GM12874 (cell line): ENCODE measurements around the gene IL22RA2.
A peak's percentile ranks its signal among the peaks of the same experiment; 100 is the strongest.

Experiments used
- TF ChIP-seq, protein P1 (sequence below): IDR thresholded peaks from 2 replicates; pipeline ENCODE4 v1.5.1; 2011; ENCODE audit warnings: low read depth, mild to moderate bottlenecking, control low read depth, low read length, moderate library complexity; ENCODE audit not compliant: insufficient read depth

IL22RA2 gene

DNA sequence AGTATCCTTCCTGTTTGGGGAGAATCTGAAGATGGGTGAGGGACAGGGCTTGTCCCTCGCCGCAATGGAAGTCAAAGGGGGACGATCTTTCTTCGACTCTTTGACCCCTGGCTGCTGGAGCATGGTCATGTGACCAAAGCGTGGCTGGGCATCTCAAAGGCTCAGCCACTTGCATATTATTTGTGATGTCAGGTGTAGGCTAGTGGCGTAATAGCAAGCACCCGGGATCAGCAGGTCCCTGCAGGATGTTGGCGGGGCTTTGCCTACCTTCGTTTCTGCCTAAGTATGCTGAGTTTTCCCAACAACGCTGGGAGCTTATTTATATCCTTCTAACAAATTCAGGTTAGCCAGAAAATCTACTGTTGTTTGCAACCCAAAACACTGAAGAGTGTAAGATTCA lies 78.4 kb downstream of the IL22RA2 start:
- TF ChIP-seq, protein P1, sequence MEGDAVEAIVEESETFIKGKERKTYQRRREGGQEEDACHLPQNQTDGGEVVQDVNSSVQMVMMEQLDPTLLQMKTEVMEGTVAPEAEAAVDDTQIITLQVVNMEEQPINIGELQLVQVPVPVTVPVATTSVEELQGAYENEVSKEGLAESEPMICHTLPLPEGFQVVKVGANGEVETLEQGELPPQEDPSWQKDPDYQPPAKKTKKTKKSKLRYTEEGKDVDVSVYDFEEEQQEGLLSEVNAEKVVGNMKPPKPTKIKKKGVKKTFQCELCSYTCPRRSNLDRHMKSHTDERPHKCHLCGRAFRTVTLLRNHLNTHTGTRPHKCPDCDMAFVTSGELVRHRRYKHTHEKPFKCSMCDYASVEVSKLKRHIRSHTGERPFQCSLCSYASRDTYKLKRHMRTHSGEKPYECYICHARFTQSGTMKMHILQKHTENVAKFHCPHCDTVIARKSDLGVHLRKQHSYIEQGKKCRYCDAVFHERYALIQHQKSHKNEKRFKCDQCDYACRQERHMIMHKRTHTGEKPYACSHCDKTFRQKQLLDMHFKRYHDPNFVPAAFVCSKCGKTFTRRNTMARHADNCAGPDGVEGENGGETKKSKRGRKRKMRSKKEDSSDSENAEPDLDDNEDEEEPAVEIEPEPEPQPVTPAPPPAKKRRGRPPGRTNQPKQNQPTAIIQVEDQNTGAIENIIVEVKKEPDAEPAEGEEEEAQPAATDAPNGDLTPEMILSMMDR = no peak

DNA sequence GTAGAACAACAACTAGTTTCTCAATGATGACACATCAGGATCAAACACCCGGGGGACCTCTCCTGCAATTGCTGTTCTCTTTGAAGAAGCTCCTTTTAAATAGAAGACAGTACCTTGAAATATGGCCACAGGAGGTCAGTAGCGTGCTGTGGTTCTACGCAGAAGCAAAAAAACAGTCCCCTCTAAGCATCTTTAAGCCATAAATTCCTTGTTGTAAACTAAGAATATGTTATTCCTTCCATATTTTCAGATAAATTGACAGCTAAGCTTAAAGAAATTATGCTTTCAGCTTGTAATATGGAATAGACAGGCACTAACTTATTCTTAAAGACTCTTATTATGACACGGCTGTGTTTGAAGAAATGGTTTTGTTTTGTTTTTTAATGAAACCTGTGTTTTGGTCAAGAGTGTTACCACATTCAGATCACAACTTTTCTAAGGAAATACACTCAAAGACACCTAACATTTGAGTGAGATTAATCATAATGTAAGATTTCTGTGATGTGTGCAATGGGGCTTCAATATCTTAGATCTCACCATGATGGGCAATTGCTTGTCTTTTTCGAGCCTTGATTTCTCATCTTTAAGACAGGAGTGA lies 78.9 kb downstream of the IL22RA2 start:
- TF ChIP-seq, protein P1 = peak; percentile 56; the same call in 1 of the 2 replicates
